GM18519 (cell line): Measurements from ENCODE around the gene VSTM2L.

Experiments used
- ATAC-seq: cut with Tn5 transposase; IDR thresholded peaks from one replicate; pipeline ENCODE4 v1.9.1; 2021; ENCODE audit warnings: mild to moderate bottlenecking, moderate library complexity; ENCODE audit not compliant: unreplicated experiment, low FRiP score

The VSTM2L gene

DNA sequence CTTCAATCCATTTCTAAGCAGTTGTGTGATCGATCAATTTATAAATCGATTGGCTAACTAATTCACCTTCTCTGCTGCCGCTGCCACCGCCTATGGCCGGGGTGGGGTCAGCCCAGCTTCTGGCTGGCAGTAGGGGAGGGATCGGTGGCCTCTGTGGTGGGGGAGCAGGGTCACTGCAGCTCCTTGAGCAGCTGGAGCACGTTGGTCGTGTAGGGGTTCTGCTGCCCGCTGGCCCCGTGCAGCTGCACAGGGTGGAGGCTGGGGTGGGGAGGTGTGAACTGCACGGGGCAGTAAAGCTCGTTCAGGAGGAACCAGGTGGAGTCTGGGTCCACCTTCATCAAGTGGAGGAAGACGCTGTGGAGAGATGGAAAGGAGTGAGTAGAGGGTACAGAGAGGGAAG, 80.4 kb downstream of the VSTM2L start:
- ATAC-seq: no peak

DNA sequence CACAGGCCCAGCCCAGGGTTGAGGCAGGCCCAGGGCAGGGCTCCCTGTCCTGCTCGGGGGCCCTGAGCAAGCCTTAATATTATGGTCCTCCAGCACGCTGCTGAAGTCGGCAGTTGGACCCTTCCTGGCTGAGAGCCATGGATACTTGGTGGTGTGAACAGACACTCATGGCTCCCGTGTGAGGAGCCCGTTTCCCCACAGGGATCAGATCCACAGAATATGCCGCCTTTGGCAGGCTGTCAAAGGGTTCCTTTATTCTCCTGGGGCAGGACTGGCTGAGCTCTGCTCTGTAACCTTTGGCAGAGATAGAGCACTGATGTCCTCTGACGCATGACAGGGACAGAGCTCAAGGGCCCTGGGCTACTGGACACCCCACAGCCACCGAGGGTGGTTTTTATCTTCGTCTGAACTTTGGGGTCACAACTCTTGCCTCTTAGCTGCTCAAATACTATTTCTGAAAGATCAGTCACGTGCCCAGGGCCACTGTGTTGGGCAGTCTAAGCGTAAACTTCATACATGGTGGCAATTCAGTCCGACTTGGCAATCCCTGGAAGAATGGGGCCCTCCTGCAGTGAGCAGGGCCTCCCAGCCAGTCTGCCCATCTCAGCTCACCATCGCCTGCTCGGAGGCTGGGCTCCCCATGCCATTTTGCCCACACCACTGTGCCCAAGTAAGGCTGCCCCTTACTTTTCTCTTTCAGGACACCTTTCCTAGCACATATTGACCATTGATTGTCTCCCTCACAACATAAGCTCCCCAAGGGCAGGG, 81.3 kb downstream of the VSTM2L start:
- no peak for ATAC-seq

- ATAC-seq: no peak
These were observed 83.3 kb downstream of the VSTM2L start for GRCh38 chr20:37986044-37986858.

DNA sequence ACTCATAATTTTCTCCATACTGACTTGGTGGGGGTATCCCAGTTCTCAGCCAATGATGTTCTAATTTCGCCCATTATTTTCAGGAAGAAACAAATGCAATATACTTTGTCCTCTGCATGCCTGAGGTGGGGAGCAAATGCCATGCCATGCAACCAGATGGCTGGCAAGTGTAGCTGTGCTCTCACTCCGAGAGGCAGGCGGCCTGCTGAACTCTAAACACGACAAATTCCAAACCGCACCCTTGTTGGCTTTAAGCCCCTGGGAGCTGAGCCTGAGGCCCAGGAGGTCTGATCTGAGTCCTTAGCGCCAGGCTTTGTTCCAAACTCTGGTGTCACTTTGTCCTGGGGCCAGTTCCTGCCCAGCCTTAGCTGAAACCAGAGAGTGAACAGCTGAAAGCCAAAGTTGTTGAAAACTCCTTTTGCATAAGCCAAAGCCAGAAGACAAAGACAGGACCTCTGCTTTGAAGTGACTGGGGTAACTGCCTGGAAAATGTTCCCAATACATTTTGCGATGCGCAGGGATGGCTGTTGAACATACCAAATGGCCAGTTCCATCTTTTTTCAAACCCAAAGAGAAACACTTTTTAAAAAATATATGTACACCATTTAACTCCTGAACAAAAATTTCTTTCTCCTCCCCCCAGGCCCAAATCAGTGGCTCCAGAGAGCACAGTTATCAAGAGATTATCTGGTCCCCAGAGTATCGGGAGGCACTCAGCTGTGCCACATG, 84.1 kb downstream of the VSTM2L start:
- ATAC-seq: no peak

DNA sequence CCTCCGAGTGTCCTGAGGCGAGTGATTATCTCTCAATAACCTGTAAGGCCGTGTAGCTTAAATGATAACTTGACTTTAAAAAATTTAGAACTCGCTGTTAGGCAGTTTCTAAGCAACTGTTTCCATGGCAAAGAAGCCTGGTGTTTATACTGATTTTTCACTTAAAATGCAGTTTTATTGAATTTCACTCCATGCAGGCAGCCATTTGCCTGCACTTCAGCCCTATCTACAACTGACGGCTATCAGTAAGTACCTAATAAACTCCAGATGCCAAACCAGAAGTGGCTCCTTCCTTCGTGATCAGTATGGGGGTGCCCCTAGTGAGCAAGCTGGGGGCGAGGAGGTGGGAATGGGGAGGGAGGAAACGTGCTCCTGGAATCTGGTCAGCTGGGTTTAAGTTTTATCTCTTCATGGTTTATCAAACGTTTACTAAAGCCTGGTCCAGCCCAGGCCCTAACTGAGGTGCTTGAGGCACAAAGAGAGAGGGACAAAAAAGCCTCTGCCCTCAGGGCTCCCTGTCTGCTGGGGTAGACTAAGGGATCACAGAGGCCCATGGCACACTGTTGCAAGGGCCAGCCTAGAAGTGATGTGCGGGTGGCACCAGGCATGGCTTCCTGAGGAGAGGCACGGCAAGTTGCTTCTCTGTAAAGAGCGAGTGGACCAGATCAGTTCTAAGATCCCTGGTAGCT, 84.8 kb downstream of the VSTM2L start:
- no peak for ATAC-seq

- no peak for ATAC-seq
These were observed 85.5 kb downstream of the VSTM2L start for GRCh38 chr20:37988306-37988954.

DNA sequence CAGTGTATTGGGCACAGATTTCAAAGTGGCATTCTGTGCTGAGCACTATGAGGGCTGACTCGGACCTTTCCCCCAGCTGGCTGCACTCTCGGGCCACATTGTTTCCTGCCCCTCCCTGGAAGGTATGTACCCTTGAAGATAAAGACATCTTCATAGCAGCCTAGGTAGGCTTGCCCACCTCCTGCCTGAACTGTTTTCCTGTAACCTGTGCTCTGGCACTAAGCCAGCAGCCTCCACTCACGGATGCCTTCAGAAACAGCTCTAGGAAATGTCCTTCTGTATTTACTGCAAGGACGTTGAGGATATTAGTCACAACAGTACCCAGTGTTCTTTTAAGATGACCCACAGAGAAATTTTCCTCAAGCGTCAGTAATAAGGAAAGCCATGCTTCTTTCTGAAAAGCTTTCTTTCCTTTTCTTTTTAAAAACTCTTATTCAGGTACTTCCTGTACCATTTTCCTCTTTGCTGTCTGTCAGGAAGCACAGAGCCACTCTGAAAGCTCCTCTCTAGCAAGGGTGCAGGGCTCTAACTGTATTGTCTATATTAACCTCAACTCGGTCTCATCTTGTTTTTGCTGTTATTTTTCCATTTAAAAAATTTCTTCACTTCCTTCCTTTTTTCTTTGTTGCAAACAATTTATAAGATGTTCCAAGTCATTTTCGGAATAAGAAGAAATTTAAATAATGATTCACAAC, 86.8 kb downstream of the VSTM2L start:
- ATAC-seq: no peak

- ATAC-seq: peak; percentile 85
These were observed 87.7 kb downstream of the VSTM2L start for GRCh38 chr20:37990571-37991151.

DNA sequence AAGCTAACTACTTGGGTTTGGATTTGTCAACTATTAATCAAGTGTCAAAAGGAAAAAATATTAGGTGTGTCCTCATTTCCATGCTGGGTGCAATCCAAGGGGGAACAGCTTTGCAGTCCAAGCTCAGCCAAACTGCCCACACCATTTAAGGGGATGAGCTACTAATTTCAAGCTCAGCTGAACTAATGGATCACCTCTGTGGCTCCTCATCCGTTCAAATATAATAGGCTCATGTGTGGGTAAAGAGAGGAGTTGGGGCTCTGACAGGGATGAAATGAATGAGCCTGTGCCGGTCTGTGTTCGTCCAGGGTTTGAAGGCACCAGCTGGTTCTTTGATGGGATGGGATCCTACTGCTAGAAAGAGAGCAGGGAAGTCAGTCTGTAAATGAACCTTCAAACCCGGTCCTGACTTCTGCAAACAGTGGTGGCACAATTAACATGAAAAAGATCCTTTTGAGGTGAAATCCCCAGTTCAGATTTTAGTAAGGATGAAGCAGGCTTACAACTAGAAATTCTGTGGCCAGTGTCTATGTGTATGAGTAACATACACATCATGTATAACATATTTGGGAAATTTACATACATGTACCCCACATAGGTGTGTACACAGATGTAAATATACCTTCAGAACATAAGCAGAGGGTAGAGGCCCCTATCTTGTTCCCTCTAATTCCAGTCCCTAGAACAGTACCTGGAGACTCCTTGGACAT, 88.4 kb downstream of the VSTM2L start:
- no peak for ATAC-seq

DNA sequence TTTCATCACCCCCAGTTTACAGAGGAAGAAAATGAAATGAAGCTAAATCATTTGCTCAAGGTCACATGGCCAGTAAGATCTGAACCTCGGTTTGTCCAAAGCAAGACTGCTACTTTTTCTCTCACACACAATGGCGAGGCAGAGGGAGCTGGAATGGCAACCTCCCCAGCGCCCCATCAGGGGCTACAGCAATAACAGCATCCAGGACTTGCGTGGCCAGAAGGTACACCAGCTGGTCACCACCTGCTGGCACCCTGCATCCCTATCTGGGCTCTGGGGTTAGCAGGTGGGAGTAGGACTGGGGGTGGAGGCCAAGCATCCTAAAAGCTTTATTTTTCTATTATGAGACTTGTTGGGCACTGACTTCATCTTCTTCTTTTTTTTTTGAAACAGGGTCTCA, 89.0 kb downstream of the VSTM2L start:
- no peak for ATAC-seq

DNA sequence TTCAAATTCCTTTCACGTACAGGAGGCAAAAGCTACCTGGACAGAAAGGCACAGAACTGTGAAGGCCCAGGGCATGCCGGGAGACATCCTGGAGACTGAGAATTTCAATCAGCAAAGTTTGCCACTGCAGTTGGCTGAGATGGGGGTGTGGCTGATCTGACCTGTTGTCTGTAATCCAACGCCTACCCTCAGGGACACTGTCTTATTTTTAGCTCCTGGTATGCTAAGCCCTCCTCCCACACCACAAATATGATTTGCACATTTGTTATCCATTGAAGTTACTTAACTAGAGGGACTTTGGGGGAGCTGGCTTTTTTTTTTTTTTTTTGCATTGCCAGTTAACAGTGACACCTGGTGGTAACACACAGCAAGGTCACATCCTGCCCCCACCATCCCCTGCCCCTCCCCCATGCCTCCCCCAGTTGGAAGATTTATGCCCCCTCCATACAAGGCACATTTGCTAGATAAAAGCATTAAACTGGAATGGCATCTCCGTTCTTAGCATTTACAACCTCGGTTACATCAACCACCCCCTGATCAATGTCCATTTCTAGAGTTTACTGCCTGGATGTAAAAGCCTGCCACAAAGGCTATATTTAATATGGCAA, 90.0 kb downstream of the VSTM2L start:
- no peak for ATAC-seq

DNA sequence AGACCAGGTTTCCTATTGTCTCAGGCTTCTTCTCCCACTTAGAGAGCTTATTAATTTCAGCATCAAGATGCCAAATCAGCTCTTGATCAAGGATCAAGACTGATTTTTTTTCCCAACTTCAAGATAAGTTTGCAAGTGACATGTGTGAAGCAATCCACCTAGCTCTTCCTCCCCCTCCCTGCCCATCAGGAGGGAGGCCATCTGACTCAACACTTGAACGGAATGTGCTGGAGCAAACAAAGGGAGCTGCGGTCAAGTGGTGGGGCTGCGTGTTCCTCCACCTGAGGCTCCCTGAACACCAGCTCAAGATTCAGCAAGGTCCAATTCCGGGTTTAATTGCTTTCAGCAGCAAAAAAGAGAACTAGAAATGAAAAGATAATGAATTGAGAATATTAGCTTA, 91.6 kb downstream of the VSTM2L start:
- no peak for ATAC-seq
